Peyer's patch (tissue), 4 donors: ENCODE measurements around the gene PARVA. TPM values are rescaled to one million over a fixed set of nuclear protein-coding genes. Genes with fewer than 3 reads are reported as not detected.

ENCODE experiments used
- DNase-seq, 3 donors: peaks; one replicate each; pipeline ENCODE4 v3.0.0-alpha.2; 2017 to 2019
- H3K27ac ChIP-seq, 4 donors: fragments of 200-600 bp; sonication (generic); one replicate each; pipeline ENCODE4 v1.5.1; 2016 to 2019
- H3K27me3 ChIP-seq, 2 donors: fragments of 200-600 bp; sonication (generic); one replicate each; pipeline ENCODE4 v1.5.1; 2019
- H3K36me3 ChIP-seq, 3 donors: fragments of 200-600 bp; sonication (generic); one replicate each; pipeline ENCODE4 v1.5.1; 2016 to 2019
- H3K4me1 ChIP-seq, 4 donors: fragments of 200-600 bp; sonication (generic); one replicate each; pipeline ENCODE4 v1.5.1; 2016 to 2019
- H3K4me3 ChIP-seq, 4 donors: fragments of 200-600 bp; sonication (generic); 1 replicate in 3 of 4; 2 replicates in 1 of 4; pipeline ENCODE4 v1.5.1; 2016 to 2019; ENCODE audit warnings: mild to moderate bottlenecking in 1 of 4
- H3K9me3 ChIP-seq, 4 donors: fragments of 200-600 bp; sonication (generic); one replicate each; pipeline ENCODE4 v1.5.1; 2016 to 2019; ENCODE audit warnings: mild to moderate bottlenecking in 1 of 4
- CTCF ChIP-seq, 6 experiments: fragments of 450-650 bp in 4 of 6; fragments of 200-600 bp in 2 of 6; sonication (generic) in 1 of 6; IDR thresholded peaks; one replicate each; pipeline ENCODE4 v1.5.1; 2017 to 2019; ENCODE audit warnings: antibody characterized with exemption in 6 of 6, mild to moderate bottlenecking in 3 of 6, moderate library complexity in 1 of 6
- POLR2A ChIP-seq, 2 donors: fragments of 450-650 bp; IDR thresholded peaks; one replicate each; pipeline ENCODE4 v1.5.1; 2017; ENCODE audit warnings: antibody characterized with exemption in 2 of 2, mild to moderate bottlenecking in 2 of 2, moderate library complexity in 2 of 2
- total RNA-seq, 4 donors: library from RNA; depleted of rRNA; stranded (reverse); fragments of >200 nt; gene quantifications; one replicate each; pipeline ENCODE4 v1.1.0, GENCODE V29; 2016

Gene PARVA
- total RNA-seq, 4 donors from 2014 or later: 13.7 to 35.5 (median 26.2) TPM

- Histone ChIP-seq H3K4me1 (no peaks in the 10 kb centered on the region), H3K9me3 (no peaks in the 10 kb centered on the region), H3K36me3 (peaks cover 0 to 4% (median 0%) of the 10 kb centered on the region in 3 donors), H3K27ac (no peak overlapping the region), H3K4me3 (no peak overlapping the region), H3K27me3 (no peaks in the 10 kb centered on the region)
- DNase-seq: no peak
- TF ChIP-seq POLR2A (IDR thresholded peaks at IDR 0.05): no peak
- TF ChIP-seq CTCF (IDR thresholded peaks at IDR 0.05): peak in 2 of 6 experiments; percentile 39 to 54
Measured at GRCh38 chr11:12485328-12485727, 108.0 kb downstream of the PARVA start.

GRCh38 chr11:12489246-12489772 lies 111.9 kb downstream of the PARVA start:
- no peak for DNase-seq
- Histone ChIP-seq H3K9me3 (no peaks in the 10 kb centered on the region), H3K4me3 (no peak overlapping the region), H3K36me3 (no peaks in the 10 kb centered on the region), H3K27me3 (no peaks in the 10 kb centered on the region), H3K4me1 (no peaks in the 10 kb centered on the region), H3K27ac (no peak overlapping the region)
- TF ChIP-seq CTCF (IDR thresholded peaks at IDR 0.05): no peak
- TF ChIP-seq POLR2A (IDR thresholded peaks at IDR 0.05): no peak

- Histone ChIP-seq H3K4me1 (no peaks in the 10 kb centered on the region), H3K36me3 (peaks cover 0 to 17% (median 0%) of the 10 kb centered on the region in 3 donors), H3K27ac (no peak overlapping the region), H3K4me3 (no peak overlapping the region), H3K9me3 (no peaks in the 10 kb centered on the region), H3K27me3 (no peaks in the 10 kb centered on the region)
- TF ChIP-seq CTCF (IDR thresholded peaks at IDR 0.05) (no peak), POLR2A (IDR thresholded peaks at IDR 0.05) (no peak)
- DNase-seq: no peak
Measured at GRCh38 chr11:12494699-12495098, 117.3 kb downstream of the PARVA start.

- no peak overlapping the region for H3K4me3 ChIP-seq
- no peaks in the 10 kb centered on the region for H3K9me3 ChIP-seq
- H3K27me3 ChIP-seq: no peaks in the 10 kb centered on the region
- H3K27ac ChIP-seq: no peak overlapping the region
- peaks cover 0 to 17% (median 0%) of the 10 kb centered on the region in 3 donors for H3K36me3 ChIP-seq
- H3K4me1 ChIP-seq: no peaks in the 10 kb centered on the region
- peak in 2 of 6 experiments; percentile 10 to 14 for TF ChIP-seq CTCF (IDR thresholded peaks at IDR 0.05)
- no peak for TF ChIP-seq POLR2A (IDR thresholded peaks at IDR 0.05)
- DNase-seq: no peak
Measured at GRCh38 chr11:12496181-12497025, 119.0 kb downstream of the PARVA start.

- Histone ChIP-seq H3K36me3 (peaks cover 0 to 17% (median 0%) of the 10 kb centered on the region in 3 donors), H3K4me1 (peaks cover 0 to 8% (median 0%) of the 10 kb centered on the region in 4 donors), H3K27ac (no peak overlapping the region), H3K9me3 (no peaks in the 10 kb centered on the region), H3K27me3 (no peaks in the 10 kb centered on the region), H3K4me3 (no peak overlapping the region)
- TF ChIP-seq POLR2A (IDR thresholded peaks at IDR 0.05) (no peak), CTCF (IDR thresholded peaks at IDR 0.05) (no peak)
- no peak for DNase-seq
Measured at GRCh38 chr11:12497431-12497830, 120.1 kb downstream of the PARVA start.
